ENCODE measurements around the gene SLMAP.

DNA sequence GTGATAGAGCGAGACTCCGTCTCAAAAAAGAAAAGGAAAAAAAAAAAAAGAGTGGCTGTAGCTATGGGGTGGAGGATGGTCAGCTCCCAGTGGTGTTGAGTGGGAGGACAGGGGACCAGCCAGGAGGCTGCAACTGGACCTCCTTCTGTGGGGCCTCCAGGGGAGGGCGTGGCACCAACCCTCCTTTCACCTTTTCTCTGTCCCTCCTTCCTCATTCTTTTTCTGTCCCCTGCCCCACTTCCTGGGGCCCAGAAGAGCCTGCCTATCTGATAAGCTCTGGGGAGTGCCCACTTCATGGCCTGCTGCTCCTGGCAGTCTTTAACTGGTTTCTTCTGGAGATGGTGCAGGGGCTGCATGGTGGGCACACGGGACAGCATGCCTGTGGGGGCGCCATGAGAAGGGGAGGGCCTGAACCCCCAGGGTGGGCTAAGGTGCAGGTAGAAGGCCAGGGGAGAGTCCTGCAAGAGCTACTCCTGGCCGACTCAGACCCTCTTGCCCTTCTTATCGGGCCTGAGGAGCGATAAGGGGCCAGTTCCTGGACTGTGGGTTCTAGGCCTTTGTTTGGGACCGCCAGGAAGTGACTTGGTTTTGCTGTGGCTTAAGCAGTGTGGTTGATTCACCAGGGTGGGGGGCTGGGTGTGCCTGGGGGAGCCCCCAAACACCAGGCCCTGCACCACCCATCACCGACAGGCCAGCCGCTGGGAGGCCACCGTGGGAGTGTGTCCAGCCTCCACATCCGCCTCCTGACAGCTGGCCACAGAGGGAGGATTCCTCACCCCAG, 202.7 kb downstream of the SLMAP start:
- TF ChIP-seq, protein P1, sequence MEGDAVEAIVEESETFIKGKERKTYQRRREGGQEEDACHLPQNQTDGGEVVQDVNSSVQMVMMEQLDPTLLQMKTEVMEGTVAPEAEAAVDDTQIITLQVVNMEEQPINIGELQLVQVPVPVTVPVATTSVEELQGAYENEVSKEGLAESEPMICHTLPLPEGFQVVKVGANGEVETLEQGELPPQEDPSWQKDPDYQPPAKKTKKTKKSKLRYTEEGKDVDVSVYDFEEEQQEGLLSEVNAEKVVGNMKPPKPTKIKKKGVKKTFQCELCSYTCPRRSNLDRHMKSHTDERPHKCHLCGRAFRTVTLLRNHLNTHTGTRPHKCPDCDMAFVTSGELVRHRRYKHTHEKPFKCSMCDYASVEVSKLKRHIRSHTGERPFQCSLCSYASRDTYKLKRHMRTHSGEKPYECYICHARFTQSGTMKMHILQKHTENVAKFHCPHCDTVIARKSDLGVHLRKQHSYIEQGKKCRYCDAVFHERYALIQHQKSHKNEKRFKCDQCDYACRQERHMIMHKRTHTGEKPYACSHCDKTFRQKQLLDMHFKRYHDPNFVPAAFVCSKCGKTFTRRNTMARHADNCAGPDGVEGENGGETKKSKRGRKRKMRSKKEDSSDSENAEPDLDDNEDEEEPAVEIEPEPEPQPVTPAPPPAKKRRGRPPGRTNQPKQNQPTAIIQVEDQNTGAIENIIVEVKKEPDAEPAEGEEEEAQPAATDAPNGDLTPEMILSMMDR (IDR thresholded peaks at IDR 0.05): no peak
- TF ChIP-seq EP300 (IDR thresholded peaks at IDR 0.05) (no peak), POLR2AphosphoS5 (IDR thresholded peaks at IDR 0.05) (no peak), POLR2A (IDR thresholded peaks at IDR 0.05; ENCODE audit: low read depth) (no peak)

Data from esophagus muscularis mucosa (tissue), 4 donors.